HCT116 (cell line): Measurements from ENCODE around the gene ARNT2. TPM values are rescaled to one million over a fixed set of nuclear protein-coding genes. Genes with fewer than 3 reads are reported as not detected.

Experiments
- ATAC-seq: fragments of 200-7000 bp; cut with Tn5 transposase; 2 replicates; pipeline ENCODE4 v1.9.1; 2020; ENCODE audit warnings: mild to moderate bottlenecking, moderate library complexity
- BruUV-seq: library from RNA; stranded (reverse); fragments of 400-500 nt; replicated peaks from 2 replicates; lab custom pipeline; 2021; lab: Mats Ljungman, UMichigan
- CTCF ChIA-PET: fragments of 300-600 bp; sonication (Branson Sonifier 250); formaldehyde crosslinking; loops from one replicate; lab custom pipeline; 2021; ENCODE audit warnings: antibody characterized with exemption; lab: Charles Lee
- POLR2A ChIA-PET: fragments of 300-600, 350-600 bp; sonication (Branson Sonifier 250); formaldehyde crosslinking; loops from one replicate; lab custom pipeline; 2021; ENCODE audit warnings: antibody characterized with exemption; lab: Charles Lee
- RAD21 ChIA-PET, 2 experiments: fragments of 300-600 bp; sonication (Branson Sonifier 250); formaldehyde crosslinking; loops; one replicate each; lab custom pipeline; 2023; ENCODE audit warnings: low total read pairs in 2 of 2; ENCODE audit not compliant: uncharacterized antibody in 2 of 2, unreplicated experiment in 2 of 2, low non-redundant PET in 1 of 2; lab: Charles Lee
- DNase-seq: peaks from one replicate; pipeline ENCODE4 v3.0.0-alpha.2; 2010; ENCODE audit warnings: low read depth, low spot score
- H2AFZ ChIP-seq: fragments of 200-600 bp; shearing (Covaris generic), sonication (generic); 2 replicates; pipeline ENCODE4 v1.6.1; 2017; ENCODE audit warnings: low read depth, mixed run types, mixed read lengths, antibody characterized with exemption, low read length; ENCODE audit not compliant: poor library complexity, severe bottlenecking
- H3K27ac ChIP-seq: 2 replicates; pipeline ENCODE4 v1.5.1; 2012; ENCODE audit warnings: low read depth, low read length
- H3K27me3 ChIP-seq: fragments of 200-600 bp; sonication (generic); 2 replicates; pipeline ENCODE4 v1.6.1; 2016; ENCODE audit warnings: mixed run types, low read length, mixed read lengths; ENCODE audit not compliant: insufficient read depth
- H3K36me3 ChIP-seq, 2 experiments: fragments of 200-500 bp in 1 of 2; fragments of 200-600 bp in 1 of 2; sonication (Bioruptor generic) in 1 of 2; sonication (generic) in 1 of 2; 2 replicates each; pipeline versions ENCODE4 v1.5.1 to v1.6.1; 2014 to 2016; ENCODE audit warnings: low read length in 2 of 2, inconsistent platforms in 1 of 2, mixed read lengths in 1 of 2, mixed run types in 1 of 2; ENCODE audit not compliant: insufficient read depth in 2 of 2, control insufficient read depth in 1 of 2
- H3K4me1 ChIP-seq, 2 experiments: fragments of 200-600 bp in 1 of 2; sonication (generic) in 1 of 2; 2 replicates each; pipeline versions ENCODE4 v1.5.1 to v1.6.1; 2012 to 2017; ENCODE audit warnings: low read length in 2 of 2, inconsistent platforms in 1 of 2, mild to moderate bottlenecking in 1 of 2, mixed read lengths in 1 of 2, mixed run types in 1 of 2, moderate library complexity in 1 of 2; ENCODE audit not compliant: insufficient read depth in 2 of 2, control insufficient read depth in 1 of 2
- H3K4me2 ChIP-seq: fragments of 200-600 bp; sonication (generic); 2 replicates; pipeline ENCODE4 v1.6.1; 2017; ENCODE audit warnings: mixed run types, low read length, mixed read lengths
- H3K4me3 ChIP-seq, 2 experiments: fragments of 200-600 bp in 1 of 2; sonication (generic) in 1 of 2; replicated peaks in 1 of 2; 2 replicates each; pipeline ENCODE4 v1.5.1; 2011 to 2016; ENCODE audit warnings: low read length in 2 of 2, control low read depth in 1 of 2, low read depth in 1 of 2, mild to moderate bottlenecking in 1 of 2, mixed read lengths in 1 of 2, mixed run types in 1 of 2
- H3K79me2 ChIP-seq: fragments of 200-600 bp; sonication (generic); 2 replicates; pipeline ENCODE4 v1.6.1; 2017; ENCODE audit warnings: mild to moderate bottlenecking, mixed run types, low read length, moderate library complexity, mixed read lengths; ENCODE audit not compliant: insufficient read depth
- H3K9ac ChIP-seq: fragments of 200-600 bp; sonication (generic); 2 replicates; pipeline ENCODE4 v1.6.1; 2016; ENCODE audit warnings: low read length, mixed read lengths
- H3K9me2 ChIP-seq: fragments of 200-600 bp; sonication (generic), shearing (Covaris generic); 2 replicates; pipeline ENCODE4 v1.6.1; 2017; ENCODE audit warnings: mixed run types, mild to moderate bottlenecking, moderate library complexity; ENCODE audit not compliant: insufficient read depth
- H3K9me3 ChIP-seq, 2 experiments: fragments of 200-500 bp in 1 of 2; fragments of 200-600 bp in 1 of 2; sonication (Bioruptor generic) in 1 of 2; sonication (generic) in 1 of 2; 2 replicates each; pipeline ENCODE4 v1.6.1; 2014 to 2017; ENCODE audit warnings: low read length in 2 of 2, mixed read lengths in 2 of 2, inconsistent platforms in 1 of 2, low read depth in 1 of 2, mild to moderate bottlenecking in 1 of 2, mixed run types in 1 of 2, moderate library complexity in 1 of 2; ENCODE audit not compliant: control insufficient read depth in 1 of 2, insufficient read depth in 1 of 2
- H4K20me1 ChIP-seq: fragments of 200-600 bp; sonication (generic), shearing (Covaris generic); 2 replicates; pipeline ENCODE4 v1.6.1; 2017; ENCODE audit warnings: mixed run types, mild to moderate bottlenecking, moderate library complexity; ENCODE audit not compliant: insufficient read depth
- CBX3 ChIP-seq: IDR thresholded peaks from 2 replicates; pipeline ENCODE4 v1.6.1; 2012; ENCODE audit warnings: low read depth
- JUND ChIP-seq: IDR thresholded peaks from 2 replicates; pipeline ENCODE4 v1.6.1; 2012
- POLR2A ChIP-seq: IDR thresholded peaks from 2 replicates; pipeline ENCODE4 v1.7.0; 2011; ENCODE audit warnings: borderline replicate concordance; ENCODE audit not compliant: insufficient read depth, insufficient read length; ENCODE audit errors: extremely low read depth
- POLR2AphosphoS5 ChIP-seq: IDR thresholded peaks from 2 replicates; pipeline ENCODE4 v1.6.1; 2011; ENCODE audit warnings: mild to moderate bottlenecking, low read depth, low read length, moderate library complexity
- RAD21 ChIP-seq: IDR thresholded peaks from 2 replicates; pipeline ENCODE4 v1.6.1; 2012; ENCODE audit warnings: low read depth, mild to moderate bottlenecking
- YY1 ChIP-seq: IDR thresholded peaks from 2 replicates; pipeline ENCODE4 v1.6.1; 2011; ENCODE audit warnings: low read length, low read depth, moderate library complexity, mild to moderate bottlenecking; ENCODE audit not compliant: insufficient replicate concordance; ENCODE audit errors: extremely low read depth
- ZFX ChIP-seq: fragments of 450-650 bp; IDR thresholded peaks from 2 replicates; pipeline ENCODE4 v1.6.1; 2017
- intact Hi-C: fragments of 100-400 bp; cut with micrococcal nuclease; formaldehyde crosslinking; loops from 2 replicates; pipeline ENCODE4 v1.10.0; 2022
- total RNA-seq: library from RNA; stranded (reverse); gene quantifications from one replicate; pipeline ENCODE4 v1.2.1, GENCODE V29; 2021; ENCODE audit not compliant: unreplicated experiment

The ARNT2 gene
- total RNA-seq, 1 experiment from 2014 or later: 3.0 TPM

DNA sequence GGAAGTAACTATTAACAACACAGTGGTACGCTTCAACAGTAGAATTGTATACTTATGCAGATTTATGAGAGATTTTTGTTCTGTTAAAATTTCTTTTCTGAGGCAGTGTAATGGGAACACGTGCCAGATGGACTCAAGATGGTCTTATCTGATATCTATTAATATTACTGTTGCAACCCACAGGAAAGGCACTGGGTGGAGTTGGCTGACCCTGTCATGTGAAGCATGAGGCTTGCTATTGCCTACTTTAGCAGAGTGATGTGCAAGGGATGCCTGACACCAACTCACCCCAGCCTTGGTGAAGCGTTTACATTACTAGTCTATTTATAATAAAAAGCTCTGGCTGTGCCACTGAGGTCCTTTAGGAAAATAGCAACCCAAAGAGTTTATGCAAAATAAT lies 19.8 kb upstream of the ARNT2 start:
- Histone ChIP-seq H3K27me3 (peaks cover 32% of the 10 kb centered on the region), H3K36me3 (no peaks in the 10 kb centered on the region), H3K9me2 (no peaks in the 10 kb centered on the region), H3K4me3 (no peak overlapping the region), H3K4me2 (no peak overlapping the region), H3K79me2 (no peaks in the 10 kb centered on the region), H3K27ac (no peak overlapping the region), H4K20me1 (no peaks in the 10 kb centered on the region)
- POLR2A ChIA-PET: no interaction called here
- RAD21 ChIA-PET: no interaction called here
- DNase-seq (no peak), ATAC-seq (no peak)
- BruUV-seq: no TSS peak
- intact Hi-C loops: no loop called here
- CTCF ChIA-PET: no interaction called here
- TF ChIP-seq RAD21 (no peak), POLR2AphosphoS5 (no peak), ZFX (no peak), YY1 (no peak), JUND (no peak), POLR2A (no peak)
- TF ChIP-seq, all 23 proteins: peak for 0
- H3K9ac ChIP-seq: no peak overlapping the region
- H3K9me3 ChIP-seq: no peaks in the 10 kb centered on the region
- H3K4me1 ChIP-seq: no peaks in the 10 kb centered on the region
- no peak overlapping the region for H2AFZ ChIP-seq

GRCh38 chr15:80386151-80386550 lies 18.0 kb upstream of the ARNT2 start:
- Histone ChIP-seq H3K79me2 (no peaks in the 10 kb centered on the region), H3K9me2 (no peaks in the 10 kb centered on the region), H3K4me1 (no peaks in the 10 kb centered on the region), H3K9ac (no peak overlapping the region), H4K20me1 (no peaks in the 10 kb centered on the region), H3K9me3 (no peaks in the 10 kb centered on the region), H3K4me3 (no peak overlapping the region), H2AFZ (no peak overlapping the region), H3K27me3 (peaks cover 30% of the 10 kb centered on the region), H3K4me2 (no peak overlapping the region), H3K27ac (no peak overlapping the region), H3K36me3 (no peaks in the 10 kb centered on the region)
- no peak for ATAC-seq
- TF ChIP-seq CBX3: no peak
- DNase-seq: no peak
- BruUV-seq: no TSS peak
- ChIA-PET POLR2A (no interaction called here), CTCF (no interaction called here), RAD21 (no interaction called here)
- intact Hi-C loops: no loop called here
